Measurements from ENCODE around the gene GPRC6A.

DNA sequence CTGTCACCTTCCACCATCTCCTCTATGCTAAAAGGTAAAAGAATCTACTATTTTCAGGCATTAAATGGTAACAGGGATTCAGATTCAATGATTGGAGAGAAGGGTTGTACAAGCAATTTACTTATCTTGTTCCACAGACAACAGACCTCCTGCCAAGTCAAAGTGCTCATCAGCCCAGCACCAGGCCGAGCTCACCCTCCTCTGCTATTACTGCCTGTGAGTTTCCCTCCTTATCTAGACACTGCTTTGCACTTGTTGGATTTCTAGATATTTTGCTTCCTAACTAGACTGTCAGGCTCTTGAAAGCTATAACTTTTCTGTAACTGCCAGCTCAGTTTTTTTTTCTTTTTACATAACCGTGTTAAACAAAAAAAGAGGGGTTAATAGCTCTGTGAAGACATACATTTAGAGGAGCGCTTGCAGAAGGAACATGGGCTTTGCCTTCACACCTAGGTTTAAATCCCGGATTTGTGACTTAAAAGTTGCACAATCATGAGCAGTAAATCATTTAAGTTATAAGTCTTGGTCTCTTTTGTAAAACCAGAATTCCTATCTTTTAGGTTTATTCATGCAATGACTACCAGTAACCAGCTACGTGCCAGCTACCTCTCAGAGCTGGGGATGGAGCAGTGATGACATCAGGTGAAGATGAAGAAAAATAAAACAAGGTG, 62.2 kb downstream of the GPRC6A start:
- TF ChIP-seq EP300 (IDR thresholded peaks at IDR 0.05) (no peak), POLR2A (IDR thresholded peaks at IDR 0.05) (no peak)
- TF ChIP-seq, protein P1, sequence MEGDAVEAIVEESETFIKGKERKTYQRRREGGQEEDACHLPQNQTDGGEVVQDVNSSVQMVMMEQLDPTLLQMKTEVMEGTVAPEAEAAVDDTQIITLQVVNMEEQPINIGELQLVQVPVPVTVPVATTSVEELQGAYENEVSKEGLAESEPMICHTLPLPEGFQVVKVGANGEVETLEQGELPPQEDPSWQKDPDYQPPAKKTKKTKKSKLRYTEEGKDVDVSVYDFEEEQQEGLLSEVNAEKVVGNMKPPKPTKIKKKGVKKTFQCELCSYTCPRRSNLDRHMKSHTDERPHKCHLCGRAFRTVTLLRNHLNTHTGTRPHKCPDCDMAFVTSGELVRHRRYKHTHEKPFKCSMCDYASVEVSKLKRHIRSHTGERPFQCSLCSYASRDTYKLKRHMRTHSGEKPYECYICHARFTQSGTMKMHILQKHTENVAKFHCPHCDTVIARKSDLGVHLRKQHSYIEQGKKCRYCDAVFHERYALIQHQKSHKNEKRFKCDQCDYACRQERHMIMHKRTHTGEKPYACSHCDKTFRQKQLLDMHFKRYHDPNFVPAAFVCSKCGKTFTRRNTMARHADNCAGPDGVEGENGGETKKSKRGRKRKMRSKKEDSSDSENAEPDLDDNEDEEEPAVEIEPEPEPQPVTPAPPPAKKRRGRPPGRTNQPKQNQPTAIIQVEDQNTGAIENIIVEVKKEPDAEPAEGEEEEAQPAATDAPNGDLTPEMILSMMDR (IDR thresholded peaks at IDR 0.05), result no peak
